Neural cell (in vitro differentiated cells): Measurements from ENCODE around the gene CNNM1. TPM values are rescaled to one million over a fixed set of nuclear protein-coding genes. Genes with fewer than 3 reads are reported as not detected.

Source experiments
- H2AFZ ChIP-seq: fragments of 200-600, 300-800 bp; sonication (generic), shearing (Covaris generic); 2 replicates; pipeline ENCODE4 v1.6.0; 2014; ENCODE audit warnings: low read depth, mild to moderate bottlenecking, antibody characterized with exemption, low read length, moderate library complexity
- H3F3A ChIP-seq: fragments of 200-600 bp; shearing (Covaris generic); 2 replicates; pipeline ENCODE4 v1.6.1; 2016; ENCODE audit warnings: mild to moderate bottlenecking, moderate library complexity, mixed read lengths, antibody characterized with exemption, low read length; ENCODE audit not compliant: insufficient read depth, poor library complexity, severe bottlenecking
- H3K27ac ChIP-seq: fragments of 200-600, 300-800 bp; sonication (generic), shearing (Covaris generic); 2 replicates; pipeline ENCODE4 v1.5.1; 2014; ENCODE audit warnings: mild to moderate bottlenecking, low read length, moderate library complexity
- H3K27me3 ChIP-seq: fragments of 300-800, 200-600 bp; sonication (generic), shearing (Covaris generic); 2 replicates; pipeline ENCODE4 v1.6.0; 2014; ENCODE audit warnings: mild to moderate bottlenecking, low read depth, low read length, moderate library complexity; ENCODE audit not compliant: insufficient read depth
- H3K36me3 ChIP-seq: fragments of 300-800, 200-600 bp; sonication (generic), shearing (Covaris generic); 2 replicates; pipeline ENCODE4 v1.5.1; 2014; ENCODE audit warnings: mild to moderate bottlenecking, antibody characterized with exemption, low read length, moderate library complexity; ENCODE audit not compliant: insufficient read depth
- H3K4me2 ChIP-seq: fragments of 300-800, 200-600 bp; sonication (generic), shearing (Covaris generic); 2 replicates; pipeline ENCODE4 v1.6.0; 2014; ENCODE audit warnings: mild to moderate bottlenecking, low read length
- H3K4me3 ChIP-seq: fragments of 300-800, 200-600 bp; sonication (generic), shearing (Covaris generic); 2 replicates; pipeline ENCODE4 v1.5.1; 2014; ENCODE audit warnings: mild to moderate bottlenecking, low read length, moderate library complexity
- H3K79me2 ChIP-seq: fragments of 200-600 bp; shearing (Covaris generic); replicated peaks from 2 replicates; pipeline ENCODE4 v1.6.0; 2014; ENCODE audit warnings: mild to moderate bottlenecking, low read length, moderate library complexity; ENCODE audit not compliant: insufficient read depth
- H3K9ac ChIP-seq: fragments of 300-800, 200-600 bp; sonication (generic), shearing (Covaris generic); 2 replicates; pipeline ENCODE4 v1.6.1; 2016; ENCODE audit warnings: mild to moderate bottlenecking, low read length, mixed read lengths
- H3K9me2 ChIP-seq: fragments of 200-600 bp; shearing (Covaris generic); 2 replicates; pipeline ENCODE4 v1.6.1; 2016; ENCODE audit warnings: mild to moderate bottlenecking, low read length, mixed read lengths; ENCODE audit not compliant: insufficient read depth
- H3K9me3 ChIP-seq: fragments of 200-600, 300-800 bp; sonication (generic), shearing (Covaris generic); 2 replicates; pipeline ENCODE4 v1.6.1; 2016; ENCODE audit warnings: mild to moderate bottlenecking, mixed run types, low read length, moderate library complexity, mixed read lengths
- H4K20me1 ChIP-seq: fragments of 200-600 bp; shearing (Covaris generic); 2 replicates; pipeline ENCODE4 v1.6.1; 2016; ENCODE audit warnings: mild to moderate bottlenecking, mixed run types; ENCODE audit not compliant: insufficient read depth
- CTCF ChIP-seq: fragments of 450-650 bp; IDR thresholded peaks from 2 replicates; pipeline ENCODE4 v1.5.1; 2014; ENCODE audit warnings: antibody characterized with exemption, mild to moderate bottlenecking, moderate library complexity; ENCODE audit not compliant: poor library complexity, severe bottlenecking
- EP300 ChIP-seq: fragments of 450-650 bp; conservative IDR thresholded peaks from 2 replicates; pipeline ENCODE4 v1.6.1; 2014; ENCODE audit warnings: antibody characterized with exemption, mild to moderate bottlenecking, moderate library complexity; ENCODE audit not compliant: poor library complexity, severe bottlenecking
- EZH2 ChIP-seq: fragments of 200-600, 300-800 bp; shearing (Covaris generic), sonication (generic); IDR thresholded peaks from 2 replicates; pipeline ENCODE4 v1.6.1; 2014; ENCODE audit warnings: antibody characterized with exemption, low read length, borderline replicate concordance, mild to moderate bottlenecking; ENCODE audit not compliant: insufficient read depth, poor library complexity, severe bottlenecking
- MXI1 ChIP-seq: fragments of 450-650 bp; conservative IDR thresholded peaks from 2 replicates; pipeline ENCODE4 v1.6.1; 2014; ENCODE audit warnings: antibody characterized with exemption, mild to moderate bottlenecking; ENCODE audit not compliant: poor library complexity, severe bottlenecking
- POLR2AphosphoS5 ChIP-seq: IDR thresholded peaks from 2 replicates; pipeline ENCODE4 v1.6.1; 2012
- RAD21 ChIP-seq: fragments of 450-650 bp; conservative IDR thresholded peaks from 2 replicates; pipeline ENCODE4 v1.6.1; 2014; ENCODE audit warnings: antibody characterized with exemption, mild to moderate bottlenecking, moderate library complexity
- SMC3 ChIP-seq: fragments of 450-650 bp; conservative IDR thresholded peaks from 2 replicates; pipeline ENCODE4 v1.6.1; 2014; ENCODE audit warnings: antibody characterized with exemption, mild to moderate bottlenecking, moderate library complexity; ENCODE audit not compliant: poor library complexity
- TAF1 ChIP-seq: IDR thresholded peaks from 2 replicates; pipeline ENCODE4 v1.6.1; 2012; ENCODE audit warnings: low read depth
- polyA plus RNA-seq: library from polyadenylated mRNA; depleted of rRNA; stranded (reverse); fragments of >200 nt; gene quantifications from 2 replicates; pipeline ENCODE4 v1.2.3, GENCODE V29; 2014
- TF ChIP-seq, protein P1 (sequence below): IDR thresholded peaks from 2 replicates; pipeline ENCODE4 v1.6.1; 2012; ENCODE audit warnings: borderline replicate concordance

The CNNM1 gene
- polyA plus RNA-seq, 1 donor from 2014 or later: 1.5 TPM

GRCh38 chr10:99394761-99395386 is 65.7 kb downstream of the CNNM1 start:
- H4K20me1 ChIP-seq: no peaks in the 10 kb centered on the region
- H2AFZ ChIP-seq: no peak overlapping the region
- H3K27ac ChIP-seq: no peak overlapping the region
- H3K27me3 ChIP-seq: no peaks in the 10 kb centered on the region
- no peaks in the 10 kb centered on the region for H3K9me2 ChIP-seq
- H3K9me3 ChIP-seq: no peaks in the 10 kb centered on the region
- no peak overlapping the region for H3K4me2 ChIP-seq
- no peaks in the 10 kb centered on the region for H3F3A ChIP-seq
- no peaks in the 10 kb centered on the region for H3K36me3 ChIP-seq
- H3K9ac ChIP-seq: no peak overlapping the region
- TF ChIP-seq MXI1 (no peak), POLR2AphosphoS5 (no peak)
- H3K79me2 ChIP-seq: no peaks in the 10 kb centered on the region
- no peak overlapping the region for H3K4me3 ChIP-seq

GRCh38 chr10:99395750-99396445 is 66.7 kb downstream of the CNNM1 start:
- no peak overlapping the region for H3K4me3 ChIP-seq
- H3K9me2 ChIP-seq: no peaks in the 10 kb centered on the region
- H3K4me2 ChIP-seq: no peak overlapping the region
- H3K27ac ChIP-seq: no peak overlapping the region
- TF ChIP-seq EZH2: no peak
- TF ChIP-seq RAD21: no peak
- no peak for TF ChIP-seq EP300
- H3K27me3 ChIP-seq: no peaks in the 10 kb centered on the region
- no peak overlapping the region for H3K9ac ChIP-seq
- H4K20me1 ChIP-seq: no peaks in the 10 kb centered on the region
- no peaks in the 10 kb centered on the region for H3K79me2 ChIP-seq
- H3K36me3 ChIP-seq: no peaks in the 10 kb centered on the region
- H3F3A ChIP-seq: no peaks in the 10 kb centered on the region
- no peak overlapping the region for H2AFZ ChIP-seq
- no peaks in the 10 kb centered on the region for H3K9me3 ChIP-seq

- no peak overlapping the region for H2AFZ ChIP-seq
- no peaks in the 10 kb centered on the region for H3F3A ChIP-seq
- TF ChIP-seq SMC3 (no peak), POLR2AphosphoS5 (no peak), RAD21 (no peak), TAF1 (no peak), EP300 (no peak), MXI1 (no peak), EZH2 (no peak), CTCF (no peak)
- TF ChIP-seq, protein P1, sequence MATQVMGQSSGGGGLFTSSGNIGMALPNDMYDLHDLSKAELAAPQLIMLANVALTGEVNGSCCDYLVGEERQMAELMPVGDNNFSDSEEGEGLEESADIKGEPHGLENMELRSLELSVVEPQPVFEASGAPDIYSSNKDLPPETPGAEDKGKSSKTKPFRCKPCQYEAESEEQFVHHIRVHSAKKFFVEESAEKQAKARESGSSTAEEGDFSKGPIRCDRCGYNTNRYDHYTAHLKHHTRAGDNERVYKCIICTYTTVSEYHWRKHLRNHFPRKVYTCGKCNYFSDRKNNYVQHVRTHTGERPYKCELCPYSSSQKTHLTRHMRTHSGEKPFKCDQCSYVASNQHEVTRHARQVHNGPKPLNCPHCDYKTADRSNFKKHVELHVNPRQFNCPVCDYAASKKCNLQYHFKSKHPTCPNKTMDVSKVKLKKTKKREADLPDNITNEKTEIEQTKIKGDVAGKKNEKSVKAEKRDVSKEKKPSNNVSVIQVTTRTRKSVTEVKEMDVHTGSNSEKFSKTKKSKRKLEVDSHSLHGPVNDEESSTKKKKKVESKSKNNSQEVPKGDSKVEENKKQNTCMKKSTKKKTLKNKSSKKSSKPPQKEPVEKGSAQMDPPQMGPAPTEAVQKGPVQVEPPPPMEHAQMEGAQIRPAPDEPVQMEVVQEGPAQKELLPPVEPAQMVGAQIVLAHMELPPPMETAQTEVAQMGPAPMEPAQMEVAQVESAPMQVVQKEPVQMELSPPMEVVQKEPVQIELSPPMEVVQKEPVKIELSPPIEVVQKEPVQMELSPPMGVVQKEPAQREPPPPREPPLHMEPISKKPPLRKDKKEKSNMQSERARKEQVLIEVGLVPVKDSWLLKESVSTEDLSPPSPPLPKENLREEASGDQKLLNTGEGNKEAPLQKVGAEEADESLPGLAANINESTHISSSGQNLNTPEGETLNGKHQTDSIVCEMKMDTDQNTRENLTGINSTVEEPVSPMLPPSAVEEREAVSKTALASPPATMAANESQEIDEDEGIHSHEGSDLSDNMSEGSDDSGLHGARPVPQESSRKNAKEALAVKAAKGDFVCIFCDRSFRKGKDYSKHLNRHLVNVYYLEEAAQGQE: no peak
- no peaks in the 10 kb centered on the region for H3K9me3 ChIP-seq
- H3K27me3 ChIP-seq: no peaks in the 10 kb centered on the region
- H3K4me2 ChIP-seq: no peak overlapping the region
- no peaks in the 10 kb centered on the region for H3K9me2 ChIP-seq
- no peak overlapping the region for H3K27ac ChIP-seq
- no peak overlapping the region for H3K4me3 ChIP-seq
- no peaks in the 10 kb centered on the region for H3K36me3 ChIP-seq
- no peaks in the 10 kb centered on the region for H4K20me1 ChIP-seq
- H3K9ac ChIP-seq: no peak overlapping the region
- no peaks in the 10 kb centered on the region for H3K79me2 ChIP-seq
These were observed 67.3 kb downstream of the CNNM1 start for GRCh38 chr10:99396471-99396870.
